Germinal center (tissue), 1 donor: ENCODE data around the gene ZGLP1.
"Not testable (repeated sequence)": the region's sequence is repeated elsewhere in the genome, so short reads cannot be mapped to it uniquely, and the experiment has no call there.

Experiments
- DNase-seq: peaks from one replicate; pipeline ENCODE4 v3.0.0; 2012; ENCODE audit warnings: mixed read lengths, low spot score

The ZGLP1 gene

GRCh38 chr19:10309423-10309822 lies at the start of gene ZGLP1:
ZGLP1 (minus strand) TSS chr19:10309815.
- DNase-seq: no peak

- no peak for DNase-seq
Measured at GRCh38 chr19:10356431-10356830, 46.8 kb upstream of the ZGLP1 start.

- DNase-seq: no peak
Measured at GRCh38 chr19:10353793-10354391, 44.3 kb upstream of the ZGLP1 start.

GRCh38 chr19:10352764-10353671 lies 43.4 kb upstream of the ZGLP1 start:
- no peak for DNase-seq

GRCh38 chr19:10346509-10346908 lies 36.9 kb upstream of the ZGLP1 start:
- DNase-seq: no peak

GRCh38 chr19:10344780-10345179 lies 35.2 kb upstream of the ZGLP1 start:
- DNase-seq: no peak

- no peak for DNase-seq
Measured at GRCh38 chr19:10343495-10343894, 33.9 kb upstream of the ZGLP1 start.

GRCh38 chr19:10339977-10340376 lies 30.4 kb upstream of the ZGLP1 start:
- no peak for DNase-seq

- peak; percentile 72 for DNase-seq
Measured at GRCh38 chr19:10339380-10339960, 29.9 kb upstream of the ZGLP1 start, which contains the start of gene ICAM3. ICAM3 (minus strand) TSS chr19:10339624; CDS start chr19:10339614, 10 bp downstream.

GRCh38 chr19:10338940-10339339 lies 29.3 kb upstream of the ZGLP1 start:
- no peak for DNase-seq

GRCh38 chr19:10336725-10337124 lies 27.1 kb upstream of the ZGLP1 start:
- not testable (repeated sequence) for DNase-seq

- no peak for DNase-seq
Measured at GRCh38 chr19:10335352-10335985, 25.9 kb upstream of the ZGLP1 start.

- peak; percentile 34 for DNase-seq
Measured at GRCh38 chr19:10334588-10335351, 25.2 kb upstream of the ZGLP1 start.

GRCh38 chr19:10333758-10334587 lies 24.4 kb upstream of the ZGLP1 start:
- DNase-seq: no peak

- peak; percentile 100 for DNase-seq
Measured at GRCh38 chr19:10332965-10333757, 23.5 kb upstream of the ZGLP1 start, which contains the start of gene RAVER1. RAVER1 (minus strand) TSS chr19:10333529; CDS start chr19:10333507, 22 bp downstream.

- no peak for DNase-seq
Measured at GRCh38 chr19:10332158-10332964, 22.7 kb upstream of the ZGLP1 start.

- no peak for DNase-seq
Measured at GRCh38 chr19:10329555-10329954, 19.9 kb upstream of the ZGLP1 start.

- no peak for DNase-seq
Measured at GRCh38 chr19:10328558-10329429, 19.2 kb upstream of the ZGLP1 start.
